Measurements from ENCODE around the gene HCFC1R1.
"Not testable (repeated sequence)": the region's sequence is repeated elsewhere in the genome, so short reads cannot be mapped to it uniquely, and the experiment has no call there.

Gene HCFC1R1

DNA sequence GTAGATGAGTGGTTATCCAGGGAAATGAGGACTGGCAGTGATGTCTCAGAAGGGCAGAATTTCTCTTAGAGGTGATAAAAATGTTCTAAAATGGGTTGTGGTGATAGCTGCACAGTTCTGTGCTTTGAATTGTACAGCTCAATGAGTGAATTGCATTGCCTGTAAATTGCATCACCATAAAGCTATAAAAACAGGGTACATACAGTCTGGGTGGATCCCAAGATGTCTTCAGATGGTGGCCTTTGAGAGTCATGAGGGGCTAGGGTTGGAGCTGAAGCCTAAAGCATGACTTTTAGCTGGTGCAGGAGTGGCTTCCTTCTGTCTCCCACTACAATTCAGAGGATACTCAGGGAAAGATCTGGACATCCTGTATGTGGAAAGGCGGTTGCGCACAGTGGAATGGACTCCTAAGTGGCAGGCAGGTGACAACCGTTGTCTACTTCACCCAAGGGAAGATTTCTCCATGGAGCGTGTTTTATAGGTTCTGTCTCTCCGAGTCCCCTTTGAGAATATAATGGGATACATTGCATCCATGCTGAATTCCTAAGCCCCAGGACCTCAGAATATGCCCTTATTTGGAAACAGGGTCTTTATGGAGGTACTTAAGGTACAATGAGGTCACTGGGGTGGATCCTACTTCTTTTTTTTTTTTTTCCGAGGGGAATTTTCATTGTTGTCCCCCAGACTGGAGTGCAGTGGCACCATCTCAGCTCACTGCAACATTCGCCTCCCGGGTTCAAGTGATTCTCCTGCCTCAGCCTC, 40.1 kb upstream of the HCFC1R1 start:
- Histone ChIP-seq H3K9ac (ENCODE audit: low read length) (no peak overlapping the region), H3K4me1 (ENCODE audit: insufficient read depth, low read length) (peaks cover 12% of the 10 kb centered on the region), H3K27me3 (ENCODE audit: control insufficient read depth in 1 of 2, insufficient read depth in 2 of 2, low read length in 2 of 2) (peaks cover 0 to 3% of the 10 kb centered on the region in 2 donors), H3K27ac (ENCODE audit: low read depth, low read length) (no peak overlapping the region), H3K4me3 (ENCODE audit: low read depth in 1 of 2, low read length in 2 of 2) (no peak overlapping the region), H3K36me3 (ENCODE audit: insufficient read depth, low read length) (no peaks in the 10 kb centered on the region), H3K9me3 (ENCODE audit: low read length) (no peaks in the 10 kb centered on the region)

DNA sequence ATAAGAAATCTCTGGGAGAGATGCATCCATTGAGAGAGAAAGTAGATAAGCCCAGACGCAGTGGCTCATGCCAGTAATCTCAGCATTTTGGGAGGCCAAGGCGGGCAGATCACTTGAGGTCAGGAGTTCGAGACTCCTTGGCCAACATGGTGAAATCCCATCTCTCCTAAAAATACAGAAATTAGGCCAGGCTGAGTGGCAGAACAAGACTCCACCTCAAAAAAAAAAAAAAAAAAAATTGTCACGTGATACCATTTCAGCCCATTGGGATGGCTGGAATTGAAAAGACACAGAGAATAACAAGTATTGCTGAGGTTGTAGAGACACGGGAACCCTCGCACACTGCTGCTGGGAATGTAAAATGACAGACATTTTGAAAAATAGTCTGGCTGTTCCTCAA, 38.8 kb upstream of the HCFC1R1 start:
- H3K27me3 ChIP-seq (ENCODE audit: control insufficient read depth in 1 of 2, insufficient read depth in 2 of 2, low read length in 2 of 2), result peaks cover 0 to 12% of the 10 kb centered on the region in 2 donors
- H3K9ac ChIP-seq (ENCODE audit: low read length), result no peak overlapping the region
- H3K4me1 ChIP-seq (ENCODE audit: insufficient read depth, low read length), result peaks cover 12% of the 10 kb centered on the region
- H3K9me3 ChIP-seq (ENCODE audit: low read length), result no peaks in the 10 kb centered on the region
- H3K36me3 ChIP-seq (ENCODE audit: insufficient read depth, low read length), result no peaks in the 10 kb centered on the region
- no peak overlapping the region for H3K4me3 ChIP-seq (ENCODE audit: low read depth in 1 of 2, low read length in 2 of 2)
- H3K27ac ChIP-seq (ENCODE audit: low read depth, low read length), result no peak overlapping the region

DNA sequence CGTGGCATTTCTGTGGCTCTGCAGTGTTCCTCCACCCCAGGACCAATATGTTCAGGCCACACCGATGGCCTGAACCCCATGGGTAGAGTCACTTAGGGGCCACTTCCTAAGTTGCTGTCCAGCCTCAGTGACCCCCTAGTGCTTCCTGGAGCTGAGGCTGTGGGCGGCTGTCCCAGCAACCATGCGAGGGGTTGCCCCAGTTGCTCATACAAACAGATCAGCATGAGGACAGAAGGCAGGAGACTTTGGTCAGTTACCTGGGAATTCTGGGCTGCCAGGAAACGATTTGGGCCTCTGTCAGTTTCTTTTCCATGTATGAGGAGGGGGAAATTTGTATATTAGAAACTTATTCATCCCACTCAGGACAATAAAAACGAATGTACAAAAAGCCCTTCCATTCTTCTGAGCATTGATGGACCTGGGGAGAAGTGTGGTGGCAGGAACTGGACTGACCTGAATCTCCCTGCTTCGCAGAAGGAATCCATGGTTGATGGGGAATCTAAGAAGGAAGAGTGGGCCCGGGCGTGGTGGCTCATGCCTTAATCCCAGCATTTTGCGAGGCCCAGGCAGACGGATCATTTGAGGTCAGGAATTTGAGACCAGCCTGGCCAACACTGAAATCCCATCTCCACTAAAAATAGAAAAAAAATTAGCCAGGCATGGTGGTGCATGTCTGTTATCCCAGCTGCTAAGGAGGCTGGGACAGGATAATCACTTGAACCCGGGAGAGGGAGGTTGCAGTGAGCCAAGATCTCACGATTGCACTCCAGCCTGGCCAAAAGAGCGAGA, 36.8 kb upstream of the HCFC1R1 start:
- Histone ChIP-seq H3K9ac (ENCODE audit: low read length) (no peak overlapping the region), H3K27ac (ENCODE audit: low read depth, low read length) (no peak overlapping the region), H3K9me3 (ENCODE audit: low read length) (no peaks in the 10 kb centered on the region), H3K4me3 (ENCODE audit: low read depth in 1 of 2, low read length in 2 of 2) (no peak overlapping the region), H3K36me3 (ENCODE audit: insufficient read depth, low read length) (no peaks in the 10 kb centered on the region), H3K4me1 (ENCODE audit: insufficient read depth, low read length) (peaks cover 11% of the 10 kb centered on the region), H3K27me3 (ENCODE audit: control insufficient read depth in 1 of 2, insufficient read depth in 2 of 2, low read length in 2 of 2) (peaks cover 0 to 12% of the 10 kb centered on the region in 2 donors)

DNA sequence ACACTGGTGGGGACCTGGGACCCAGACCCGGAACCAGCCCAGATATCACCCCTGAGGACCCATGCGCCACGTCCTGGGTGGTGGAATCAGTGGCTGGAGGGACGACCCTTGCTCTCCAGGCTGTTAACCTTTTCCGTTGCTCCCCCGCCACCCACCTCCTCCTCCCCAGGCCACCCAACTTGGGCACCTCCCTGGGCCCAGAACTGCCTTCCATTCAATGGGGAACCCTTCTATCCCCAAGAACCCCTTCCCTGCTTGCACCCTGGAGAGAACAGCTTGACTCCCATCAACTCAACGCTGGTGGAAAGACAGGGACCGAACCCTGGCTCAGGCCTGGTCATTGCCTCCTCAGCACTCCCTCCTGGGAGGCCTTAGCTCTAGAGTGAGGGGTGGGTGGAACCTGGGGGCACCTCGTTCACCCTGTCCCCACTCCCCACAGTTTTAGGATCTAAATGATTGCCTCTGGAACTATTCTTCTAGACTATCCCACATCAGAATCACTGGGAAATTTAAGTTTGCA, 36.0 kb upstream of the HCFC1R1 start:
- Histone ChIP-seq H3K4me3 (ENCODE audit: low read depth in 1 of 2, low read length in 2 of 2) (peak overlapping the region; percentile 58 to 65), H3K27ac (ENCODE audit: low read depth, low read length) (no peak overlapping the region), H3K36me3 (ENCODE audit: insufficient read depth, low read length) (no peaks in the 10 kb centered on the region), H3K9me3 (ENCODE audit: low read length) (no peaks in the 10 kb centered on the region), H3K27me3 (ENCODE audit: control insufficient read depth in 1 of 2, insufficient read depth in 2 of 2, low read length in 2 of 2) (peaks cover 0 to 12% of the 10 kb centered on the region in 2 donors), H3K9ac (ENCODE audit: low read length) (no peak overlapping the region), H3K4me1 (ENCODE audit: insufficient read depth, low read length) (peaks cover 6% of the 10 kb centered on the region)

DNA sequence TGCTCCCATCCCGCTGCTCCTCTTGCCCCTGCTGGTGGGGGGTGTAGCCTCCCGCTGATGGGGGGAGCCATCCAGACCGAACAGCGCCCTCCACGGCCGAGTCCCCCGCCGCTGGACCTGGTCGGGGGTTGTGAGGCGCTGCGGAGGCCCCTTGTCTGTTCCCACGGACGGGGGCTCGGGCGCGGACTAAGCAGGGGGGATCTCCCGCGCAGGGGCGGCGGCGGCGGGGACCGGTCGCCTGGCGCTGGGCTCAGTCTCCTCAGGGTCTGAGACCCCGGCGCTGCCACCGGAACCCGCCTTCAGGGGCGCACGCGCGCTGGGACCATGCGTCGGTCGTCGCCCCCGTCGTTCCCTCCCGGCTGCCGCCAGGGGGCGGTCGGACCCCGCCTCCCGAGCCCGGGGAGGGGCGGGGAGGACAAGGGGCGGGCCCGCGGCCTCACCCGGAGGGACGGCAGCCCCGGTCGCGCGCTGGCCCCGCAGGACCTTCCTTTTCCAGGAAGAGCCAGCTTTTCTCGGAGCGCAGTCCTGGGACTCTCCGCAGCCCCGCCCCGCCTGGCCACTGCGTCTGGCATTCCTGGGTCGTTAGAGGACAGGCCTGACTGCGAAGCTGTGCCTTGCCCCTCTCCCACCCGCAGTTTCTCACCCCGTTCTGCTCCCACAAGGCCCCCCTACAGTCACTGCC, 35.4 kb upstream of the HCFC1R1 start:
- Histone ChIP-seq H3K9ac (ENCODE audit: low read length) (no peak overlapping the region), H3K36me3 (ENCODE audit: insufficient read depth, low read length) (no peaks in the 10 kb centered on the region), H3K4me3 (ENCODE audit: low read depth in 1 of 2, low read length in 2 of 2) (peak overlapping the region; percentile 58 to 65), H3K9me3 (ENCODE audit: low read length) (no peaks in the 10 kb centered on the region), H3K4me1 (ENCODE audit: insufficient read depth, low read length) (peaks cover 6% of the 10 kb centered on the region), H3K27me3 (ENCODE audit: control insufficient read depth in 1 of 2, insufficient read depth in 2 of 2, low read length in 2 of 2) (peaks cover 0 to 12% of the 10 kb centered on the region in 2 donors), H3K27ac (ENCODE audit: low read depth, low read length) (no peak overlapping the region)

DNA sequence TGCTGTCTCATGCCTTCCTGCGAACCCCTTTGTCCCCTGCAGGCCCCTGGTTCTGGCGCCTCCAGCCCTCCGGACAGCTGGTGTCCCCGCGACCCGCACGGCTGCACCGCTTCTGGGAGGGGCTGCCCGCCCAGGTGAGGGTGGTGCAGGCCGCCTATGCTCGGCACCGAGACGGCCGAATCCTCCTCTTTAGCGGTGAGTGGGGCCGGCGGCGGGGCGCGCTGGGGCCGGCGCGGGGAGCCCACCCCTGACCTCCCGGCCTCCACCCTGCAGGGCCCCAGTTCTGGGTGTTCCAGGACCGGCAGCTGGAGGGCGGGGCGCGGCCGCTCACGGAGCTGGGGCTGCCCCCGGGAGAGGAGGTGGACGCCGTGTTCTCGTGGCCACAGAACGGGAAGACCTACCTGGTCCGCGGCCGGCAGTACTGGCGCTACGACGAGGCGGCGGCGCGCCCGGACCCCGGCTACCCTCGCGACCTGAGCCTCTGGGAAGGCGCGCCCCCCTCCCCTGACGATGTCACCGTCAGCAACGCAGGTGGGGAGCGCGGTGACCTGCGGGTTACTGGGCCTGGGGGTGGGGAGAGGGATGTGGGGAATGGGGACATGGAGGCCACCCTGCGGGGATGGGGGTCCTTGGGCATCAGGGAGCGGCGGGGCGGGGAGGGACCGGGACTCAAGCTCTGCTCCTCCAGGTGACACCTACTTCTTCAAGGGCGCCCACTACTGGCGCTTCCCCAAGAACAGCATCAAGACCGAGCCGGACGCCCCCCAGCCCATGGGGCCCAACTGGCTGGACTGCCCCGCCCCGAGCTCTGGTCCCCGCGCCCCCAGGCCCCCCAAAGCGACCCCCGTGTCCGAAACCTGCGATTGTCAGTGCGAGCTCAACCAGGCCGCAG, 34.6 kb upstream of the HCFC1R1 start:
- Histone ChIP-seq H3K4me1 (ENCODE audit: insufficient read depth, low read length) (peaks cover 6% of the 10 kb centered on the region), H3K4me3 (ENCODE audit: low read depth in 1 of 2, low read length in 2 of 2) (peak overlapping the region; percentile 58 to 65), H3K27me3 (ENCODE audit: control insufficient read depth in 1 of 2, insufficient read depth in 2 of 2, low read length in 2 of 2) (peaks cover 0 to 12% of the 10 kb centered on the region in 2 donors), H3K36me3 (ENCODE audit: insufficient read depth, low read length) (no peaks in the 10 kb centered on the region), H3K9ac (ENCODE audit: low read length) (no peak overlapping the region), H3K9me3 (ENCODE audit: low read length) (no peaks in the 10 kb centered on the region), H3K27ac (ENCODE audit: low read depth, low read length) (no peak overlapping the region)

DNA sequence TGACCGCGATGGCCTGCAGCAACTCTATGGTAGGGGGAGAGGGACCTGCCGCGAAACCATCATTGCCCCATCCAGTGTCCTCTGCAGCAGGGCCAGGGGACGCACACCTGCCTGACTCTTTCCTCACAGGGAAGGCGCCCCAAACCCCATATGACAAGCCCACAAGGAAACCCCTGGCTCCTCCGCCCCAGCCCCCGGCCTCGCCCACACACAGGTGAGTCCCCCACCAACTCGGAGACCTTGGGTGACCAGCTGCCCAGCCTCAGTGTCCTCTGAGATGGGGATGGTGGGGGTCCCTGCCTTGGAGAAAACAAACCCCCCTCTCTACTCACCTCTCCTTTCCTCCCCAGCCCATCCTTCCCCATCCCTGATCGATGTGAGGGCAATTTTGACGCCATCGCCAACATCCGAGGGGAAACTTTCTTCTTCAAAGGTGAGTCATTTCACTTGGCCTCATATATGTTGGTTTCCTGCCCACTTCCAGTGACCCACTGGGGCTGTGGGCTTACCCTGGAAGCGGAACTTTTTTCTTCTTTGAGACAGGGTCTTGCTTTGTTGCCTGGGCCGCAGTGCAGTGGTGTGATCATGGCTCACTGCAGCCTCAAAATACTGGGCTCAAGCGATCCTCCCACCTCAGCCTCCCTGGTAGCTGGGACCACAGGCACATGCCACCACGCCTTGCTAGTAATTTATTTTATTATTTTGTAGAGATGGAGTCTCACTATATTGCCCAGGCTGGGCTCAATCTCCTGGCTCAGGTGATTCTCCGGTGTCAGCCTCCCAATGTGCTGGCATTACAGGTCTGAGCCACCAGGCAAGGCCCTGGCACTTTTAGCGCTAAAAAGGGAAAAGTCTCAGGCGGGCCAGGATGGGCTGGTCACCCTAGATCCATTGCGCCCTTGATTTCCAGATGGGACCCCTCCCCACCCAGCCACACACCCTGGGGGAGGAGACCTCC, 33.7 kb upstream of the HCFC1R1 start:
- Histone ChIP-seq H3K27ac (ENCODE audit: low read depth, low read length) (no peak overlapping the region), H3K27me3 (ENCODE audit: control insufficient read depth in 1 of 2, insufficient read depth in 2 of 2, low read length in 2 of 2) (peaks cover 0 to 12% of the 10 kb centered on the region in 2 donors), H3K9ac (ENCODE audit: low read length) (no peak overlapping the region), H3K36me3 (ENCODE audit: insufficient read depth, low read length) (no peaks in the 10 kb centered on the region), H3K9me3 (ENCODE audit: low read length) (no peaks in the 10 kb centered on the region), H3K4me3 (ENCODE audit: low read depth in 1 of 2, low read length in 2 of 2) (no peak overlapping the region), H3K4me1 (ENCODE audit: insufficient read depth, low read length) (peaks cover 6% of the 10 kb centered on the region)

DNA sequence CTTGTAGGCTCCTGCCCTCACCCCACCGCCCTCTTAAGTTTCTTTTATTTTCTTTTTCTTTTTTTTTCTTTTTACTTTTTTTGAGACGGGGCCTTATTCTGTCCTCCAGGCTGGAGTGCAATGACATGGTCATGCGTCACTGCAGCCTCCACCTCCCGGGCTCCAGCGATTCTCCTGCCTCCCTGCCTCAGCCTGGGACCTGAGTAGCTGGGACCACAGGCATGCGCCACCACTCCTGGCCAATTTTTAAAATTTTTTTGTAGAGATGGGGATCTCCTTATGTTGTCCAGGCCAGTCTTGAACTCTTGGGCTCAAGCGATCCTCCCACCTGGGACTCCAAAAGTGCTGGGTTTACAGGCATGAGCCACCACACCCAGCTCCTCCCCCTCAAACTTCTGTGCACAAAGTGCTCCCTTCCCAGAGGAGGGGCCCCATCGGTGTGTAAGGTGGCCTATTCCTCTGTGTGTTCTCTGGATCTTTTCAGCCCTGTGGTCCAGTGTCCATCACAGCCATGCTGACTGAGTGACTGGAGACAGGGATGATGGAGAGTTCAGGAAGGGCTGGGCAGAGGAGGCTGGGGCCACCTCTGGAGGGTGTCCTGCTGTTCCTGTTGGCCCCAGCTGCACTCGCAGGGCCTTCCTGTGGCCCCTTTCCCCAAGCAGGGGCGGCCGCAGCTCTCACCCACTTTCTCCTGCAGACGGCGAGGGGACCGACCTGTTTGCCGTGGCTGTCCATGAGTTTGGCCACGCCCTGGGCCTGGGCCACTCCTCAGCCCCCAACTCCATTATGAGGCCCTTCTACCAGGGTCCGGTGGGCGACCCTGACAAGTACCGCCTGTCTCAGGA, 32.8 kb upstream of the HCFC1R1 start:
- Histone ChIP-seq H3K9ac (ENCODE audit: low read length) (no peak overlapping the region), H3K4me1 (ENCODE audit: insufficient read depth, low read length) (peaks cover 6% of the 10 kb centered on the region), H3K36me3 (ENCODE audit: insufficient read depth, low read length) (no peaks in the 10 kb centered on the region), H3K4me3 (ENCODE audit: low read depth in 1 of 2, low read length in 2 of 2) (no peak overlapping the region), H3K27ac (ENCODE audit: low read depth, low read length) (no peak overlapping the region), H3K9me3 (ENCODE audit: low read length) (no peaks in the 10 kb centered on the region), H3K27me3 (ENCODE audit: control insufficient read depth in 1 of 2, insufficient read depth in 2 of 2, low read length in 2 of 2) (peaks cover 0 to 12% of the 10 kb centered on the region in 2 donors)

DNA sequence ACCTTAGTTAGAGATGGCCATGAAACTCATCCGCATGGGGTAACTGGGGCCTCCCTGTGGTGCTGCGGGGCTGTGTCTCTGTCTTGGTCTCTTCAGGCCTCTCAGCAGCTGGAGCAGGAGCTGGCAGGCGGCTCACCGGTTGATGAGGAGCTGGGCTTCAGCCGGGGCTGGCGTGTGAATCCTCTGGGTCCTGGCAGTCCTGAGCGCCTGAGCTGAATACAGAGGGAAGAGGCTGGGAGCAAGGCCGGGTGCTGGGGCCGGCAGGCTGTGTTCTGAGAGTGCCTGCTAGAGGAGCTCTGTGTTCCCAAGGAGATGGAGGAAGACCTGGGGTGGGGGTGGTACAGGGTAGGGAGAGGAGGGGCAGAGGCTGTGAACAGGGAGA, 32.0 kb upstream of the HCFC1R1 start:
- not testable (repeated sequence) for H3K36me3 ChIP-seq (ENCODE audit: insufficient read depth, low read length); H3K4me1 ChIP-seq (ENCODE audit: insufficient read depth, low read length); H3K27ac ChIP-seq (ENCODE audit: low read depth, low read length); H3K9me3 ChIP-seq (ENCODE audit: low read length); H3K4me3 ChIP-seq (ENCODE audit: low read depth in 1 of 2, low read length in 2 of 2); H3K9ac ChIP-seq (ENCODE audit: low read length)
- H3K27me3 ChIP-seq (ENCODE audit: control insufficient read depth in 1 of 2, insufficient read depth in 2 of 2, low read length in 2 of 2), result peaks cover 0 to 12% of the 10 kb centered on the region in 2 donors
